Right ventricle myocardium superior (tissue), 1 donor: Measurements from ENCODE around the gene TBCE. TPM values are rescaled to one million over a fixed set of nuclear protein-coding genes. Genes with fewer than 3 reads are reported as not detected.

Source experiments
- ATAC-seq: fragments of 200-7000 bp; cut with Tn5 transposase; one replicate; pipeline ENCODE4 v1.9.1; 2020; ENCODE audit warnings: mild to moderate bottlenecking; ENCODE audit not compliant: poor library complexity
- DNase-seq: peaks from one replicate; pipeline ENCODE4 v3.0.0-alpha.2; 2020
- intact Hi-C: fragments of 100-400 bp; cut with DNase I; formaldehyde crosslinking; loops from one replicate; pipeline ENCODE4 v1.11.2; 2022
- long read RNA-seq: library from polyadenylated mRNA; unstranded; transcript quantifications from one replicate; pipeline ENCODE4 v2.0.0, GENCODE V29; 2021
- total RNA-seq: library from RNA; stranded (reverse); fragmentation: NEBNext Ultra II Directional; extraction: Animal tissue kit (Norgen Biotek cat#: 25700); gene quantifications from one replicate; pipeline ENCODE4 v1.2.1, GENCODE V29; 2021
- donor health status: DM: no; HTN: yes; CAD: no; lungs with severe emphysema.

TBCE gene
- total RNA-seq: 15.7 TPM
- long read RNA-seq, full-length matches to known transcripts: 28 of 34 reads
- long read RNA-seq, partial matches to known transcripts: 3 of 34 reads
- long read RNA-seq, other reads (novel, unspliced or antisense): 3 of 34 reads

DNA sequence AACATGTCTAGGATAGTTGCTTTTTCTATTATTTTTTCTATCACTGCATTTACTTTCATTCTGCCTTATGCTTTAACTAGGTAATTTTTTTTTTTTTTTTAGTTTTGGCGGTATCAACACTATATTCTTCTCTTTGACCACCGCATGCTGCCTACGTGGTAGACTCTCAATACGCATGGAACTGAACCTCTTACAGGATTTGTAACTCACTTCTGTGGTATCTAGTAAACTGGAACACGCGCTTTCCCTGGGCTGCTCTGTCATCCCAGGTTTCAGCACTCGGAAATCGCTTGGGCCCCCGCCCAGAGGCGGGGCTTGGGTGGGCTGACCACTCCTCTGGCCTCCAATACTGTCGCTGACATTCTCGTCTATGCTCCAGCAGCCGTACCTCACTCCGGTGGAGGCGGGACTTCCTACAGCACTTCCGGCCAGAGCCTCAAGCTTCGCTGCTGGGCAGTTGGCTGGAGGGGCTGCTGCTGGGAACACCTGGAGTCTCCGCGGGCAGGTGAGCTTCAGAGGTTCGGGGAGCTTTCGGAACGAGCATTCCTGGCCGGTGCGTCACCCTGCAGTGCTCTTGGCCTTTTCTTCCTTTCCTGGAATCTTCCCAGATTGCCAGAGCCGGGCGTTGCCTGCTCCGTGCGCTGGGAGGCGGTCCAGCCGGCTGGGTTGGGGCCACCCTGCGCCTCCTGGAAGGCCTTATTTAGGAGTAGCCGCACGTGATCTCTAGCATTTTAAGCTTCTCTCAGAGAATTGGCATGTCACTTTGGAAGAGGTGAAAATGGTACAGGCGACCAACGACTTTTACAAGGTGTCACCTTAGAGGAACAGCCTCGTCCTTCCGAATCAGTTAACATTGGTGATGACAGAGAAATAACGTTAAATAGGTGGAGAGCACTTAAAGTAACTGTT is at the start of gene TBCE:
TSS of gene TBCE (plus strand) at position 428 of the 909 bp plus-strand sequence. CDS start 12,623 bp downstream, outside the sequence.
- DNase-seq (peak; percentile 99), ATAC-seq (peak; percentile 100)
- intact Hi-C loops: no loop called here

DNA sequence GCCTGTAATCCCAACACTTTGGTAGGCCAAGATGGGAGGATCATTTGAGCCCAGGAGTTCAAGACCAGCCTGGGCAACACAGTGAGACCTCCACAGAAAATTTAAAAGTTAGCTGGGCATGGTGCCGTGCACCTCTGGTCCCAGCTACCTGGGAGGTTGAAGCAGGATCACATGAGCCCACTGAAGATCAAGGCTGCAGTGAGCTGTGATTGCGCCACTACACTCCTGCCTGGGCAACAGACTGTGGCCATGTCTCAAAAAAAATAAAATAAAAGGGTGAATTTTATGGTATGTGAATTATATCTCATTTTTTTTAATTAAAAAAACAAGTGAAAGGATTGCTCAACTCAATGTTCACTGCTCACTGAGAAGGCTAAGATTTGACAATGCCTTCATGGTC is 48.0 kb upstream of the TBCE start:
- DNase-seq (no peak), ATAC-seq (no peak)
- intact Hi-C loops: no loop called here

- ATAC-seq: no peak
- intact Hi-C loops: no loop called here
Measured at GRCh38 chr1:235320521-235321179, 46.6 kb upstream of the TBCE start.

GRCh38 chr1:235324296-235324695 is 42.9 kb upstream of the TBCE start:
- intact Hi-C loops: no loop called here
- DNase-seq (no peak), ATAC-seq (no peak)

More at GRCh38 chr1:235320521-235321179, 46.6 kb upstream of the TBCE start:
- DNase-seq: no peak

DNA sequence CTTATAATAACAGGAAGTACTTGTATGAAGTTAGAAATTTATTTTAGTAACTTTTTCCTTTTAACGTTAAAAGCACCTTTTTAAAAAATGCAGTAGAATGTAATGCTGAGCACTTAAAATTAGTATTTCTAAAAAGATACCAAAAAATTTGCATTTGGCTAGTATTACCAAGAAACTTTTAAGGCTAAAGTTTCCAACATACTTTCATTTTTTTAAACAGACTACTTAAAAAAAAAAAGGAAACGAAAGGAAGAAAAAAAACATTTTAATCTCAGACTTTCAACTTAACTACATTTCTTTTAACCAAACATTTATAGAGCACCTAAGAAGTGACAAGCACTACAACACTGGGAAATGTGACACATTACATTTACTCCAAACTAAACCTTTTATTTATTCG is 42.1 kb upstream of the TBCE start:
- intact Hi-C loops: loop anchor here (5.0 kb wide), 1 partner anchor 92 kb away; no protein-coding TSS in a partner anchor
- DNase-seq (no peak), ATAC-seq (no peak)

DNA sequence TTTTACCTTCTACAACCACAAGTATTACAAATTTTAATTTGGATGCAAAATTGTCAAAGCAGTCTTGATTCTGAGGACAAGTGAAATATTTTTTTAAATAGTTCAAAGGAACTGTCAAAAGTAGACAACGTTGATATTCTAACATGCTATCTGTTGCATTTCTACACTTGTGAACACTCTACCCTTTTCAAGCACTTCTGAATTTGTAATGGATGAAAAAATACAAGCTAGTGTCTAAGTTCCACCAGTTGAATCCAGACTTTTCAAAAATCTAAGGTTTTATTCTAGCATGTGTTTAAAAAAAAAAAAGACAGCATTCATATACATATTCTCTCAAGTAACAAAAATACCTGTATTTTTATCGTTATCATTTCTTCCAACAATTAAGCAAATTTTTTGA is 41.4 kb upstream of the TBCE start:
- intact Hi-C loops: loop anchor here (5.0 kb wide), 1 partner anchor 91 kb away; no protein-coding TSS in a partner anchor
- ATAC-seq (no peak), DNase-seq (no peak)

GRCh38 chr1:235326719-235327558 is 40.3 kb upstream of the TBCE start:
- intact Hi-C loops: loop anchor here (5.0 kb wide), 1 partner anchor 90 kb away; no protein-coding TSS in a partner anchor
- peak; percentile 61 for DNase-seq
- ATAC-seq: peak; percentile 16

- ATAC-seq (peak; percentile 36), DNase-seq (peak; percentile 88)
- intact Hi-C loops: loop anchor here (5.0 kb wide), 1 partner anchor 90 kb away; no protein-coding TSS in a partner anchor
Measured at GRCh38 chr1:235327559-235328270, 39.5 kb upstream of the TBCE start, which contains the start of gene ARID4B. ARID4B (minus strand) TSS chr1:235328179; CDS start chr1:235326919, 1,260 bp downstream.

DNA sequence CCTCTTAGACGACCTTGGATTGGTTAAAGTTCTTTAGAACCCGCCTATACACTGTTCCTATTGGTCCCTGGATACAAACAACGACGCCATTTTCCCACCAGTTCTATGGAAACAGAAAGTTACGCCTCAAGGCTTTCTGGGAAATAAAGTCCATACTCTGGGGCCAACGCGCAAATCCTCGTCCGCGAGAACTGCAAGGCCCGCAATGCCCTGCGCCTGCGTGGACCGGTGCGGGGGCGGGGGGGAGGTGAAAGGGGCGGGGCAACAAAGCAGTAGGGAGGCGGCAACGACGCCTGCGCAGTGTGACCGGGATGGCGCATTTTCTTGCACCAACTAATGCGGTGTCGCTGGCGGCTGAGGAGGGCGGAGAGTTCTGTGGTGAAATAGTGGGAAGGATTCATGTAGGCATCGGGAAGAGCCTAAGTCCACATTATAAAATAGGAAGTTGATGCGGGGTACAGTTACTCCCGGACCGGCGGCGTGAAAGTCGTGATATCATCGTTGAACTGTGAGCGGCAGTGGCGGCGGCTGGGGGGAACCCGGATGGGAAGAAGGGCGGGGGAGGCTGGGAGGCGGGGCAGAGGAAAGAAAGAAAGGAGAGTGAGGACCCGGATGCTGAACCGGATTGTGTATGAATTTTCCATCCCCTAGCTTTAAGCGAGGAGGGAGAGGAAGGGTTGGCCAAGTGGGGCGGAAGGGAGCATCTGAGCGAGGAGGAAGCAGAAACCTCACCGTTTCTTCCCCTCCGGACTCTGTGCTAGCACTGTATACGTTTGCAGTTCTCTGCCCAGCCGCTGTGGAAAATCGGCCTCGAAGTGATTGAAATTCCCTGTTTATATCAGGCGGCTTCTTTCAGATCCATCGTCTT is 38.7 kb upstream of the TBCE start, which contains the start of gene GGPS1:
TSS of gene GGPS1 (plus strand) at position 300 of the 868 bp plus-strand sequence. CDS start 6,695 bp downstream, outside the sequence.
- ATAC-seq: peak; percentile 96
- peak; percentile 99 for DNase-seq
- intact Hi-C loops: loop anchor here (5.0 kb wide), 1 partner anchor 89 kb away; no protein-coding TSS in a partner anchor

GRCh38 chr1:235329139-235329902 is 37.9 kb upstream of the TBCE start:
- DNase-seq (no peak), ATAC-seq (no peak)
- intact Hi-C loops: loop anchor here (5.0 kb wide), 1 partner anchor 88 kb away; no protein-coding TSS in a partner anchor

GRCh38 chr1:235330918-235331285 is 36.3 kb upstream of the TBCE start:
- intact Hi-C loops: no loop called here
- no peak for DNase-seq
- ATAC-seq: no peak

DNA sequence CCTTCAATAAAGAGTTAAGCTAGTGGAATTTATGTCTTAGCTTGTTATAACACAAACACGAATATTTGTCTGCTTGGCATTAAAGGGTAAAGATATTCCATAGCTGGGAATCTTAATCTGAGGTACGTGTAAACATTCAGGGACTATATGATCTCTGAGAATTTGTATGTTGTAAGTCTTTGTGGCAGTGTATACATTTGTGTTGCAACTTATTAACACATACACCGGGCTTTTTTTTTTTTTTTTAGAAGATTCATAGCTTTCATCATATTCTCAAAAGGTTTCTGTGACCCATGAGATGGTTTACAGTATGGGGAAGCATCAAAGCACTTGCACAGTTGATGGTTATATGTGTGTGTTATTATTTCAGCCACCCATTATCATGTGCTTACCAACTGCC is 35.8 kb upstream of the TBCE start:
- DNase-seq (no peak), ATAC-seq (no peak)
- intact Hi-C loops: no loop called here

DNA sequence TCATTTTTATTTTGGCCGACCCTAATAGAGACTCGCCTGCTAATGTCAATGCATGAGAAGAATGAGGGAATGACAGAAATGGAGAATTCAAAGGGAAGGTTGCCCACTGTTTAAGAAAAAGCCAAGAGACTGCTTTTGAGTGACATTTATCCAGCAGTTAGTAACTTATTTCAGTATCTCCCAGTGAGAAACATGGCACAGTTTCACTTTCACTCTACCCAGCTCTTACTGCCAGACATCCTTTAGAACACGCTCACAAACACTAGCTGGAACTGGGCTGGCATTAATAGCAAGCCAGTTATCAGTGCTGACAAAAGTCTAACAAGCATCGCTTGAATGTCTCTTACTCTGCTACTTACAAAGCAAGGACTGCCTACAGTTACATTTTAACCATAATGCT is 30.3 kb upstream of the TBCE start:
- ATAC-seq (peak; percentile 90), DNase-seq (no peak)
- intact Hi-C loops: no loop called here

DNA sequence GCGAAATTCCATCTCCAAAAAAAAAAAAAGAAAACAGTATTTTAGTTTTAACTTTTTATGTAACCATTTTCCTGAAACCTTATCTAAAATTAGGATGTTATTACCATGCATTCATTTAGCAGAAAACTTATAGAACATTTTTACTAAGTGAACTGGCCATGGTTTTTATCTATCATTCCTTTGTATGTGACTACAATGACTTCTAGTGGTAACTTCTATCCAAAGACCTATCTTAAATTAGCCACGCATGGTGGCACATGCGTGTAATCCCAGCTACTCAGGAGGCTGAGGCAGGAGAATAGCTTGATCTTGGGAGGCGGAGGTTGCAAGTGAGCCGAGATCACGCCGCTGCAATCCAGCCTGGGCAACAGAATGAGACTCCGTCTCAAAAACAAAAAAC is 27.5 kb upstream of the TBCE start:
- DNase-seq: no peak
- intact Hi-C loops: no loop called here
- ATAC-seq: no peak

DNA sequence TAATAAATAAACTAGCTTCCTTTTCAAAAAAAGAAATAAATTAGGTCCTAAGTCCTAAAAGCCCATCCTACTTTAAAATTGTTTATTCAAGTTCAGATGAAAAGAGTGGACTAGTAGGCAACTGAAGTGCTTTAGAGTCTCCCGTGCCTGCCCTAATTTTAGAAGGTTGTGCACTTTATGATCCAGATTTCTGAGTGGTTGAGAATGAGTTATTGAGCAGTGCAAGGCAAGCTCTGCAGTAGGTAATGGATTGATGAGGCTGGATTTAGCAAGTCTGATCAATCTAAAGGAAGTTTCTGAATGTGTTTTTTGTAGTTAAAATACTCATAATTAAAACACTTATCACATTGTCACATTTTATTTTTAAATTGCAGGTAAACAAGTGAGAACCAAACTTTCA is 25.9 kb upstream of the TBCE start:
- ATAC-seq (peak; percentile 59), DNase-seq (no peak)
- intact Hi-C loops: no loop called here

GRCh38 chr1:235342039-235342438 is 25.2 kb upstream of the TBCE start:
- ATAC-seq (no peak), DNase-seq (no peak)
- intact Hi-C loops: no loop called here
